HG03060 (cell line): ENCODE results near the gene TNS4.

Experiments used
- ATAC-seq: cut with Tn5 transposase; IDR thresholded peaks from one replicate; pipeline ENCODE4 v1.9.1; 2021; ENCODE audit warnings: low read depth, moderate number of reproducible peaks; ENCODE audit not compliant: unreplicated experiment

The TNS4 gene

DNA sequence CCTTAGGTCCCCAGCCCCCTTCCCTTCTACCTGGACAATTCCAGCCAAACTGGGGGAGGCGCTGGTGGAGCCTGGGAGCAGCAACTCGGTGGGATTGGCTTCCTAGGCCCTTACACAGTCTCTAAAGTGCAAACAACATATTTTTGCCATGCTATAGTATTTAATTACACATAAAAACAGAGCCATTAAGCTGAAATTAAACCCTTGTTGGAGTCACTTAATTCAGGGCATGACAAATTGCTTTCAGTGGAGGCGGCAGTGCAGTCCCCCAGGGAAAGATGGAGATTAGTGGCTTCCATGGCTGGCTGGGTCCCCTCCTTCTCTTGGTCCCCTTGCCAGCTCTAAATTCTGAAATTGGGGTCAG, 40.8 kb downstream of the TNS4 start:
- no peak for ATAC-seq

DNA sequence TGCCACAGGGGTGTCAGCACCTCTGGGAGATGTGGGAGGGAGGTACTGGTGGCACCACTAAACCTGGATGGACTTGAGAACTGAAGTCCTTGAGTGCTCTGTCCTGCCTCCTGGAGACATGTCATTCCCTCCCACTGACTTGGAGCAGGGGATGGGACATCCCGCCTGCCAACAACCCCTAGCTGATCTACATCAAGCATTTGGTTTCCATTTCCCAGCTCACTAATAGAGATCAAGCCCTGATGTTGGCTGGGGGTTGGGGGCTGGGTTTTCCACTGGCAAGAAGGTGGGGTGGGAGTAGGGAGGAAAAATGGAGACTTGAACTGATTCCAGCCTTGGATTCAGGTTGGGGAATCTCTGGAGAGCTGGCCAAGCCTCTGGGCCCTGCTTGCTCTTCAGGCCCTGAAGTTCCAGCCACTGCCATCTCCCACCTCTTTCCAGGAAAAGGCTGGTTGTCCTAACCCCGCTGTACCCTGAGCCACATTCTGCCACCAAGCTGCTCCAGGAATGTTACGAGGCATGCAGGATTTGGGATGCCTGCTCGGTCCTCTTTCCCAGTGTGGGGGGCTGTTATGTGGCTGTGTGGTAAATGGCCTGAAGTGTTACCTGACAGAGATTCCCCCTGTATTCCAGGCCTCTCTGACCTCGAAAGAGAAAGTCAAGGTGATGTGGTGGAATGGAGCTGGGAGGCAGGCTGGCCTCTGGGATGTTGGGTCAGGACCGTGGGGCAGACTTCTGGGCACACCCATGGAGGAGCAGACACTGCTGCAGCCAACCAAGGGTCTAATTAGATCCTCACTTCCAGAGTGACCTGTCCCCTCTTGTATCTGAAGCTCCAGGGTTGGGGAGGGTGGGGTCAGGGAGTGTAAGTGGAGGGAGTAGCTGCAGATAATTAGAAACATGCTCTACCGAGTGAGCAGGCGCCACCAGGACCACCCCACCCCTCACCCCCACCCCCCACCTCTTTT, 41.5 kb downstream of the TNS4 start:
- no peak for ATAC-seq

DNA sequence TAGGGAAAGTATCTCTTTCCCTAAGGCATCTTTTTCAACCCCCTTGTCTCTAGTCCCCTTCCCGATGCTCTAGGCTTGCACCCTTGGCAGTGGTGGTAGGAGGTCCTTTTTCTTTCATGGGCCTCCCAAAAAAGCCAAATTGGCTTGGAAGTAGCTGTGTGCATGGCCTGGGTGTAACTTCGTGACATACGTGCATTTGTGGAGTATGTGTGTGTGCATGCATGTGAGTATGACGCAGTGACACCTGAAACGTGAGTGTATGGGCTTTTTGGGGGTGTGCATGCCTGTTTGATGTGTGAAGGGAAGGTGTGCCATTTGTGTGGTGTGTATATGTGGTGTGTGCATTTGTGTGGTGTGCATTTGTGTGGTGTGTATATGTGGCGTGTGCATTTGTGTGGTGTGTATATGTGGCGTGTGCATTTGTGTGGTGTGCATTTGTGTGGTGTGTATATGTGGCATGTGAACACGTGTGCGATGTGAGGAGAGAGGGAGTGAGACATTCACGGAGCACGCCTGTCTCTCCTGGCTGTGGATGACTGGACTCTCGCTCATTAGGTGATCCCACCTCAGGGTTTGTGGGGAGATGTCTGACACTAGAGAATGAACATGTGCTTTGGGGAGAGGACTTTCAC, 42.5 kb downstream of the TNS4 start:
- no peak for ATAC-seq

DNA sequence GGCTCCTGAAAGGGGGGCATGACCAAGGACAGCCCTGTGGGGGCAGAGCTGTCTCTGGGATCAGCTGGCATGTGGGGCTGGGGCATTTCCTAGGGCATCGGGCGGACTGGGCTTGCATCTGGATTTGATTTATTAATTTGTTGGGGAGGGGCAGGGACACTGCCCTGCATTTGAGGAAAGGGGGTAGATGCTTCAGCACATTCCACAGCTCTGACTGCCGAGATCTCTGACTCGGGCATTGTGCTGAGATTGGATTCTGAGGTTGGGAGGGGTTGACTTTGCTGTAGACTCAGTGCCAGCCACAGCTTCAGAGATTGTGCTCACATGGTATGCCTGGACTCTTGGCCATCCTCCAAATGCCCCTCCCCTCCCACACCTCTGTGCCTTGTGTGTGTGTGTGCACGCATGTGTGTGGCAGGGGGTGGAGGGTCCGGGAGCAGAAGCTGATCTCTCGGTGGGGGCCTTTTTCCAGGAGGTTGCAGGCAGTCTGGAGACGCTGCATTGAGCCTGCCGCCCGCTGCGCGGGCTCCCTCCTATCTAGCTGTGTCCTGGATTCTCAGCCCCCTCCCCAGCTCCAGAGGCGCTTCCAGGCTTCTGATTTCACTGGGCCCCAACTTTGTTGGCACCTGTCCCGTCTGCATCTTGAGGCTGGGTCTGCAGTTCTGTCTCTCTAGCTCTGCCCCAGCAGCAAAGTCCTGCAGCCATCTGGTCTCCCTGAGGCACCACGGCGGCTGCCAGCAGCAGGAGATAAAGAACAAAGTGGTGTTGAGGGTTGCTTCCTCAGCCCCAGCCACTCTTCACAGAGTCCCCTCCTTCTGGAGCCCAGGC, 43.2 kb downstream of the TNS4 start:
- no peak for ATAC-seq

DNA sequence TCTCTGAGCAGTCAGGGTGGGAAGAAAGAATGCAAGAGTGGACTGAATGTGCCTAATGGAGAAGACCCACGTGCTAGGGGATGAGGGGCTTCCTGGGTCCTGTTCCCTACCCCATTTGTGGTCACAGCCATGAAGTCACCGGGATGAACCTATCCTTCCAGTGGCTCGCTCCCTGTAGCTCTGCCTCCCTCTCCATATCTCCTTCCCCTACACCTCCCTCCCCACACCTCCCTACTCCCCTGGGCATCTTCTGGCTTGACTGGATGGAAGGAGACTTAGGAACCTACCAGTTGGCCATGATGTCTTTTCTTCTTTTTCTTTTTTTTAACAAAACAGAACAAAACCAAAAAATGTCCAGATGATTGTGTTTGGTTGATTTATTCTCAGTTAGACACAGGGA, 44.1 kb downstream of the TNS4 start:
- no peak for ATAC-seq

DNA sequence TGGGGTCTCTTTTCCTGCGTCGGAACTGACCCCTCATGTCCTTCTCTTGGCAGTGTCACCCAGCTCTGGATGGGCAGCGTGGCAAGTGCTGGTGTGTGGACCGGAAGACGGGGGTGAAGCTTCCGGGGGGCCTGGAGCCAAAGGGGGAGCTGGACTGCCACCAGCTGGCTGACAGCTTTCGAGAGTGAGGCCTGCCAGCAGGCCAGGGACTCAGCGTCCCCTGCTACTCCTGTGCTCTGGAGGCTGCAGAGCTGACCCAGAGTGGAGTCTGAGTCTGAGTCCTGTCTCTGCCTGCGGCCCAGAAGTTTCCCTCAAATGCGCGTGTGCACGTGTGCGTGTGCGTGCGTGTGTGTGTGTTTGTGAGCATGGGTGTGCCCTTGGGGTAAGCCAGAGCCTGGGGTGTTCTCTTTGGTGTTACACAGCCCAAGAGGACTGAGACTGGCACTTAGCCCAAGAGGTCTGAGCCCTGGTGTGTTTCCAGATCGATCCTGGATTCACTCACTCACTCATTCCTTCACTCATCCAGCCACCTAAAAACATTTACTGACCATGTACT, 44.9 kb downstream of the TNS4 start:
- ATAC-seq, result no peak

DNA sequence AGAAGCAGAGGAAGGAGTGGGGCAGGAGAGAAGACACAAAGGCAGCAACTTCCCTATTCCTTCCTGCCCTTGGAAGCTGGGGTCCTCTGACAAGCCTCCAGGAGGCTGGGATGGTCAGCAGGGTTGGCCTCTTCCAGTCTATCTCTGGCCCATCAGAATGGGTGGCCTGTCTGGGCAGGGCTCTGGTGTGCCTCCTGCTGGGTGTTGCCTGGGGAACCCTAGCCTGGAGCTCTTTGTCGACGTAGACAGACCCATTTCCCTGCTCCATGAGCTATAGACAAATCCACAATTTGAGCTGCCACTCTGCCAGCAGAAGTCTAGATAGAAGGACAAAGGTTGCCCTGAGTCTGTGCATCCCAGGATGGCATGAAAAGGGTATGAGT, 46.8 kb downstream of the TNS4 start:
- no peak for ATAC-seq

DNA sequence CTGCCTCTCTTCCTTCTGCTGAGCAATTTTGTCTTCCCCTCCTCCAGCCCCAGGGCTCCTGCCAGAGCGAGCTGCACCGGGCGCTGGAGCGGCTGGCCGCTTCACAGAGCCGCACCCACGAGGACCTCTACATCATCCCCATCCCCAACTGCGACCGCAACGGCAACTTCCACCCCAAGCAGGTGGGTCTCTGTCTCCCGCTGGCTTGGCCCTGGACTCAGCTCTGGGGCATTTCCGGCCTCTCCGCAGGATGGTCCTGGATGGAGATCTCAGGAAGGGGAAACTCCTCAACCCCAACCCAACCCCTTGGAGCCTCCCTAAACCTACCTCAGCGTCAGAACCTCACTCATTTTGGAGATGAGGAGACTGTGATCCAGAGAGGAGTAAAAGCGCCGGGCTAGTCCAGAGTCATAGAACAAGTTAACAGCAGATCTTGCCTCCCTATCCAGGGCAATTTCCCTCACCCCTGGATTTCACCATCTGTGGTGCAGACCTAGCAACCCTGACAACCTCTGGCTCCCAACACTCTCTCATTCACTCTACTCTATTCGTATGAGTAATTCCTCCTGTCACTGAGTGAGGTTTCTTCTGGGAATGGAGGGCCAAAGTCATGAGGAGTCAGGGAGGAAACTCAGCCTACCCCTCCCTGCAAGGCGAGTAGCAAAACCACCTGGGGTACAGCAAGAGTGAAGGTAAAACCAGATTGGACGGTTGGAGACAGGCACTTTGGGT, 47.4 kb downstream of the TNS4 start:
- ATAC-seq, result no peak

DNA sequence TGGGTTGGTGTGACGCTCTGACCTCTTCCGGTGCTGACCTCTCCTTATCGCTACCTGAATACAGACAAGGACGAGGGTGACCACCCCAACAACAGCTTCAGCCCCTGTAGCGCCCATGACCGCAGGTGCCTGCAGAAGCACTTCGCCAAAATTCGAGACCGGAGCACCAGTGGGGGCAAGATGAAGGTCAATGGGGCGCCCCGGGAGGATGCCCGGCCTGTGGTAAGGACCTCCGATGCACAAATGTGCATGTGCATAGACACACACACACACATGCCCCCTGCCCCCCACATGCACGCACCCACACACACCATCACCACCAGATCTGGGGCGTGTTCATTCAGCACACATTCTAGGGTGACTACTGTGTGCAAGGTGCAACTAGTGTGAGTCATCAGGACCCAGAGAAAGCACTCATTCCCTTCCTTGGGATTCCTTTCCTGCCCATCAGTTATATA, 48.5 kb downstream of the TNS4 start:
- ATAC-seq, result no peak

DNA sequence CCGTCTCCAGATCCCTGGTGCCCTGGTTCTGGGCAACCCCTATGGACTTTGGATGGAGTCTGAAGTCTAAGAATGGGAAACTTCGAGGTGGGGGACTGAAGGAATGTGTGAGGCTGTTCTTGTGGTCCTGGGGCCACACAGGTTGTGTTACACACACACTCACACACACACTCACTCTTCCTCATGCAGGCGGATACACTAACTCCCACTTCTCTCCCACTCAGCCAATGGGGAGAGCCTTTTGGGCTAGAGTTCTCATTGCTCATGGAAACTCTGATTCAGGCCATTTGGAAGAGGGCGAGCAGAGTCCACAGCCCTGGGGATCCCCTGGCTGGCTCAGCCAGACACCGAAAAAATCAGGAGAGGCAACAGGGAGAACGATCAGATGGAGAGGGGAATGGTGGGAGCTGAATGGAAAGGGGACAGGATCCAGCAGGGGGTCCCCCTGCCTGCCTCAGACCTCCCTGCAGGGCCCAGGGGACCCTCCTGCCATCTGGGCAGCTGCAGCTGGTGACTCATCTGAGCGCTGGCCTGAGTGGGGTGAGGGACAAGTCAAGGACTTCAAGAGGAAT, 49.1 kb downstream of the TNS4 start:
- no peak for ATAC-seq

DNA sequence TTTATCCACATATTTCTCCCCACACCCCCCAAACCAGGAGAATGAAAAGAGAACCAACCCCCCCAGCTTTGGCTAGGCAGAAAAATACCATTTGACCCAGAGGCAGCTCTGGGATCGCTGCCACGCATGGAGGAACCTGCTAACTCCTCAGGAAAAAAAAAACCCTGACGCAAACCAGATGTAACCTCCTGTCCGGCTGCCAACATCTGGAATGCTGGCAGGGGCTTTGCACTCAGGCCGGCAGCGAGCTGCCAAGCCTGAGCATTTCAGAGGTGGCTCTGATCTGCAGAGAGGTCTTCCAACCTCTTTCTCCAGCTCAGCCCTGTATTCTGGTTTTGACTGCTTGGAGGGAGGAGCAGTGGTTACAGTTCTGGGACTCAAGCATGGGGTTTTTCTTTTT, 50.0 kb downstream of the TNS4 start:
- no peak for ATAC-seq

DNA sequence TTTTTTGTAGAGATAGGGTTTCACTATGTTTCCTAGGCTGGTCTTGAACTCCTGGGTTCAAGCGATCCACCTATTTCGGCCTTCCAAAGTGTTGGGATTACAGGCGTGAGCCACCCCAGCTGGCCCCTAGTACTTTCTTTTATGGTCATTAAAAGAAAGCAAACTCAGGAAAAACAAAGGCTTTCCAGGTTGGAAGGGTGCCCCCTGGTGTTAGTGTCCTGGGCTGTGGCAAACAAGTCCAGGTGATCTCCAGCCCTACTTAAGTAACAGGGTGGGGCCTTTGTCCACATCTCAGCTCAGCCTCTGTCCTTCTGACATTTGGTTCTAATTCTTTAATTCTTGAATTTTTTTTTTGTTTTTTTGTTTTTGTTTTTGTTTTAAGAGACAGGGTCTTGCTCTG, 51.2 kb downstream of the TNS4 start:
- ATAC-seq, result no peak

DNA sequence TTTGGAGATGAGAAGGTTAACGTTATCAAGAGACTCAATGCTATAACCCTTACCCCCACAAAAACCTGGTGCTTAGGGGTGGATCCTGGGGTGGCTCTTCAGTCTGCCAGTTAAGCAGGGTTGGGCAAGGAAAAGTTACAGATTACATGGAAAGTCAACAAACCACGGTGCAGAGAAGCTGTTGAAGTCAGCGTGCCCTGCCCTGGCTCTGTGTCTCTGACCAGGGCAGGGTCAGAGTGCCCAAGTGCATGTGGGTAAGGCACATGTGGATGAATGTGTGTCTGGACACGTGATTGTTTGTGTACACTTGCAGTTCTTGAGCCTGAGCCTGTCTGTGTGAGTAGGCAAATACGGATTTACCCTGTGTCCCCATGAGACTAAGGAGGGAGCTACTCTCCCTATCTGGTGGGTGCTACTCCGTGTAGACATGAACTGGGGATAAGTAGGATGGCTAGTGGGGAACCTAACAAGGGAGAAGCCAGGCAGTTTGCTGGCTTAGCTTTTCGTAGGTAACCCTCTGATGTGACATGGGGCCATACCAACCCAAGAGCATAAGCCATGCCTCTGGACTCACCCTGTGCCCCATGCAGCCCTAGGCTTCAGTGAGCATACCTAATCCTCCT, 52.7 kb downstream of the TNS4 start:
- ATAC-seq, result no peak

DNA sequence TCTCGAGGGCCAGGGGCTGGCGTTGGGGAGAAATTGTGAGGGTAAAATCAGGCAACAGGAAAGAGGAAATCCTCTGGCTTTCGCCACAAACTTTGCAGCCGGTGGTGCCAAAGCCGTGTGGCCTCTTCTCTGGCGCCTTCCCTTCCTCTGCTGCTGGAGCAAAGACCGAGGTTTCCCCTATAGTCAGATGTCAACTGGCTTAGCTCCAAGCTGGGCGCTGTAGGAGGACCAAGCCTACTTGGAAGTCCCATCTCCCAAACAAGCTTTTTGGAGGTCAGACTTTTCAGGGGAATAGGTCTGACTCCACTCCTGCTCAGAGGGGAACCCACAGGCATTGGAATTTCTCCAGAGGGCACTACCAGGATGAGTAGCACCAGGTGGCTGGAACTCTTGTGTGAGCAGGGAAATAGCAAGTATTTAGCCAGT, 53.2 kb downstream of the TNS4 start:
- ATAC-seq, result no peak

DNA sequence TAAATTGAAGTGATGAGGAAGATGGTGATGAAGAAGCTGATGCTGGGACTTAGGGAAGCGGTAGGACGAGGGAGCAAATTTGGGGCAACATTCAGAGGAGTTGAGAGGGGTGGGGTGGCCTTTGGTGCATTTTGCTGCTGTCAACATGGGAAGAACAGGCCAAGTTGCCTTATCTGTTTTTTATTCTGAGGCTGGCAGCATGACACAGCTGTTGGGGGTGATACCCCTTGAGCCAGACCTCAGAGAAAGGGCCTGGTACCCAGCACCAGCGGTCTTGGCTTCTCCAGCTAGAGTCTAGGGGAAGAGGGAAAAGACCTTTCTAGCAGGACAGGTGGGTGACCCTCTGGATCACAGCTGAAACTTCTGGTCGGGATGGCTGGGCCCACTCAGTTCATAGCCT, 53.6 kb downstream of the TNS4 start:
- ATAC-seq, result no peak

DNA sequence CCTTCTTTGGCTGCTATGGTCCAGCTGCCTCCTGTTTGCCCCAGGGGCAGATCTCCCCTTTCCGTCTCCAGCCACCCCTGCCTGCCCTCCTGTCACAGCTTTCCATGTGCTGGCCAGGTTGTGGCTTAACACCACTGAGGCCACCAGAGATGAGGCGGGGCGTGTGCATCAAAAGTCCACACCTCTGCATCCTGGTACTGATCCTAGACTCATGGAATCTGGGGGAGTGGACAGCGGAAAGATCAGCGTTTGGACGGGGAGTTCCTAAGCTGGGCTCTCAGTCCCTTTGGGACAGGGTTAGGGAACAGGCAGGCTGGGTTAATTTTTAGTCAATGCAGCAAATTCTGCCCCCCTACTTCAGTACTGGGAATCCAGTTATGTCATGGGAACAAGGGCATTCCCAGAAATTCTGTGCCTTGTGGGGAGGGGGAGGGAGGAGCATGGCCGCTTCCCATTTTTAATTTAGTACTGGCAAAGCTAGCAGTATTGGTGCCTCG, 54.2 kb downstream of the TNS4 start:
- no peak for ATAC-seq

DNA sequence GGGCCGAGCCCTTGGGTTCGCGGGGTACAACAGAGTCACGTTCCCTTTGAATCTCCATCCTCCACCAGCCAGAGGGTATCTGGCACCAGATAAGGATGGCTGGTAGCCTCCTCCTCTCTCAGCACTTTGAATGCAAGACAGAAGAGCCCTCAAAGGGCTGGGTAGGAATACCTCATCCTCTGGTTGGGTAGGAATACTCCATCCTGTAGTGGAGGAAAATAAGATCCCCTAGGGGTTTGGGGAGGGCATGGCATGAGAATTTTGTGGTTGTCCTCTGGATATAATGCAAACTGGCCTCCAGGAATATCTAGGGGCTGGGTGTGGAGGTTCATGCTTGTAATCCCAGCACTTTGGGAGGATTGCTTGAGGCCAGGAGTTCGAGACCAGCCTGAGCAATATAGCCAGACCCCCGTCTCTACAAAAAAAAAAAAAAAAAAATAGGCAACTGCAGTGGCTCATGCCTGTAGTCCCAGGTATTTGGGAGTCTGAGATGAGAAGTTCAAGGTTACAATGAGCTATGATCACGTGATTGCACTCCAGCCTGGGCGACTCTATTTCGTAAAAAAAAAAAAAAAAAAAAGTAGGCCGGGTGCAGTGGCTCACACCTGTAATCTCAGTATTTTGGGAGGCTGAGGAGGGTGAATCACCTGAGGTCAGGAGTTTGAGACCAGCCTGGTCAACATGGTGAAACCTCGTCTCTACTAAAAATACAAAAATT, 55.5 kb downstream of the TNS4 start:
- no peak for ATAC-seq
